Loucy (cell line): Measurements from ENCODE around the gene PRRC2A.

ENCODE experiments used
- H2AFZ ChIP-seq: fragments of 200-600 bp; sonication (generic); 2 replicates; pipeline ENCODE4 v1.6.0; 2016; ENCODE audit warnings: antibody characterized with exemption, mild to moderate bottlenecking, low read length, moderate library complexity
- H3F3A ChIP-seq: fragments of 200-600 bp; 2 replicates; pipeline ENCODE4 v1.6.0; 2016; ENCODE audit warnings: antibody characterized with exemption, low read depth, mild to moderate bottlenecking
- H3K27me3 ChIP-seq: fragments of 200-600 bp; sonication (generic); 2 replicates; pipeline ENCODE4 v1.6.1; 2014; ENCODE audit warnings: low read length, mild to moderate bottlenecking; ENCODE audit not compliant: insufficient read depth, poor library complexity, severe bottlenecking
- H3K36me3 ChIP-seq: fragments of 200-600 bp; sonication (generic); 2 replicates; pipeline ENCODE4 v1.6.1; 2016; ENCODE audit warnings: low read length; ENCODE audit not compliant: insufficient read depth
- H3K4me1 ChIP-seq: fragments of 200-600 bp; sonication (generic); 2 replicates; pipeline ENCODE4 v1.5.1; 2014; ENCODE audit warnings: low read length, mild to moderate bottlenecking; ENCODE audit not compliant: insufficient read depth, poor library complexity, severe bottlenecking
- H3K4me2 ChIP-seq: fragments of 200-600 bp; sonication (generic); 2 replicates; pipeline ENCODE4 v1.6.0; 2014; ENCODE audit warnings: antibody characterized with exemption, low read length, low read depth, mild to moderate bottlenecking; ENCODE audit not compliant: poor library complexity, severe bottlenecking
- H3K4me3 ChIP-seq: fragments of 200-600 bp; sonication (generic); 2 replicates; pipeline ENCODE4 v1.5.1; 2014; ENCODE audit warnings: low read length, mild to moderate bottlenecking, mixed read lengths; ENCODE audit not compliant: poor library complexity, severe bottlenecking
- H3K79me2 ChIP-seq: fragments of 200-600 bp; sonication (generic); 2 replicates; pipeline ENCODE4 v1.6.1; 2014; ENCODE audit warnings: low read length; ENCODE audit not compliant: insufficient read depth
- H3K9ac ChIP-seq: fragments of 200-600 bp; sonication (generic); 2 replicates; pipeline ENCODE4 v1.6.0; 2014; ENCODE audit warnings: mild to moderate bottlenecking, low read depth, low read length, moderate library complexity; ENCODE audit not compliant: poor library complexity, severe bottlenecking
- H3K9me2 ChIP-seq: fragments of 200-600 bp; sonication (generic); replicated peaks from 2 replicates; pipeline ENCODE4 v1.6.1; 2016; ENCODE audit warnings: low read depth, low read length, mixed read lengths
- H3K9me3 ChIP-seq: fragments of 200-600 bp; sonication (generic); 2 replicates; pipeline ENCODE4 v1.6.1; 2014; ENCODE audit warnings: mild to moderate bottlenecking, antibody characterized with exemption, low read length, low read depth; ENCODE audit not compliant: insufficient read depth
- H4K20me1 ChIP-seq: fragments of 200-600 bp; sonication (generic); 2 replicates; pipeline ENCODE4 v1.6.0; 2014; ENCODE audit warnings: antibody characterized with exemption, low read length, mild to moderate bottlenecking; ENCODE audit not compliant: insufficient read depth, poor library complexity, severe bottlenecking
- EZH2phosphoT487 ChIP-seq: fragments of 200-600 bp; IDR thresholded peaks from 2 replicates; pipeline ENCODE4 v1.6.1; 2018; ENCODE audit warnings: antibody characterized with exemption, mild to moderate bottlenecking, moderate library complexity, borderline replicate concordance
- TF ChIP-seq, protein P1 (sequence below): fragments of 200-600 bp; sonication (generic); conservative IDR thresholded peaks from 2 replicates; pipeline ENCODE4 v1.5.1; 2014; ENCODE audit warnings: mild to moderate bottlenecking, antibody characterized with exemption, low read length

PRRC2A gene

GRCh38 chr6:31640612-31641011 is 20.1 kb downstream of the PRRC2A start:
- Histone ChIP-seq H4K20me1 (peaks cover 12% of the 10 kb centered on the region), H3K4me1 (no peaks in the 10 kb centered on the region), H3K9ac (no peak overlapping the region), H3K4me2 (no peak overlapping the region), H3F3A (peaks cover 19% of the 10 kb centered on the region; the same call in 1 of the 2 replicates), H2AFZ (no peak overlapping the region), H3K4me3 (no peak overlapping the region), H3K27me3 (no peaks in the 10 kb centered on the region), H3K36me3 (peaks cover 92% of the 10 kb centered on the region), H3K9me2 (no peaks in the 10 kb centered on the region), H3K79me2 (peaks cover 12% of the 10 kb centered on the region; the same call in 1 of the 2 replicates), H3K9me3 (no peaks in the 10 kb centered on the region)
- TF ChIP-seq, protein P1, sequence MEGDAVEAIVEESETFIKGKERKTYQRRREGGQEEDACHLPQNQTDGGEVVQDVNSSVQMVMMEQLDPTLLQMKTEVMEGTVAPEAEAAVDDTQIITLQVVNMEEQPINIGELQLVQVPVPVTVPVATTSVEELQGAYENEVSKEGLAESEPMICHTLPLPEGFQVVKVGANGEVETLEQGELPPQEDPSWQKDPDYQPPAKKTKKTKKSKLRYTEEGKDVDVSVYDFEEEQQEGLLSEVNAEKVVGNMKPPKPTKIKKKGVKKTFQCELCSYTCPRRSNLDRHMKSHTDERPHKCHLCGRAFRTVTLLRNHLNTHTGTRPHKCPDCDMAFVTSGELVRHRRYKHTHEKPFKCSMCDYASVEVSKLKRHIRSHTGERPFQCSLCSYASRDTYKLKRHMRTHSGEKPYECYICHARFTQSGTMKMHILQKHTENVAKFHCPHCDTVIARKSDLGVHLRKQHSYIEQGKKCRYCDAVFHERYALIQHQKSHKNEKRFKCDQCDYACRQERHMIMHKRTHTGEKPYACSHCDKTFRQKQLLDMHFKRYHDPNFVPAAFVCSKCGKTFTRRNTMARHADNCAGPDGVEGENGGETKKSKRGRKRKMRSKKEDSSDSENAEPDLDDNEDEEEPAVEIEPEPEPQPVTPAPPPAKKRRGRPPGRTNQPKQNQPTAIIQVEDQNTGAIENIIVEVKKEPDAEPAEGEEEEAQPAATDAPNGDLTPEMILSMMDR: no peak
- no peak for TF ChIP-seq EZH2phosphoT487

- H3K9me2 ChIP-seq: no peaks in the 10 kb centered on the region
- no peaks in the 10 kb centered on the region for H3K4me1 ChIP-seq
- H3F3A ChIP-seq: peaks cover 19% of the 10 kb centered on the region; the same call in 1 of the 2 replicates
- no peaks in the 10 kb centered on the region for H3K27me3 ChIP-seq
- H3K4me2 ChIP-seq: no peak overlapping the region
- peaks cover 92% of the 10 kb centered on the region for H3K36me3 ChIP-seq
- peaks cover 13% of the 10 kb centered on the region; the same call in 1 of the 2 replicates for H3K79me2 ChIP-seq
- H3K9me3 ChIP-seq: no peaks in the 10 kb centered on the region
- TF ChIP-seq, protein P1: no peak
- TF ChIP-seq EZH2phosphoT487: no peak
- peaks cover 10% of the 10 kb centered on the region for H4K20me1 ChIP-seq
- no peak overlapping the region for H2AFZ ChIP-seq
- H3K4me3 ChIP-seq: no peak overlapping the region
- no peak overlapping the region for H3K9ac ChIP-seq
These were observed 20.9 kb downstream of the PRRC2A start for GRCh38 chr6:31641370-31641769.

DNA sequence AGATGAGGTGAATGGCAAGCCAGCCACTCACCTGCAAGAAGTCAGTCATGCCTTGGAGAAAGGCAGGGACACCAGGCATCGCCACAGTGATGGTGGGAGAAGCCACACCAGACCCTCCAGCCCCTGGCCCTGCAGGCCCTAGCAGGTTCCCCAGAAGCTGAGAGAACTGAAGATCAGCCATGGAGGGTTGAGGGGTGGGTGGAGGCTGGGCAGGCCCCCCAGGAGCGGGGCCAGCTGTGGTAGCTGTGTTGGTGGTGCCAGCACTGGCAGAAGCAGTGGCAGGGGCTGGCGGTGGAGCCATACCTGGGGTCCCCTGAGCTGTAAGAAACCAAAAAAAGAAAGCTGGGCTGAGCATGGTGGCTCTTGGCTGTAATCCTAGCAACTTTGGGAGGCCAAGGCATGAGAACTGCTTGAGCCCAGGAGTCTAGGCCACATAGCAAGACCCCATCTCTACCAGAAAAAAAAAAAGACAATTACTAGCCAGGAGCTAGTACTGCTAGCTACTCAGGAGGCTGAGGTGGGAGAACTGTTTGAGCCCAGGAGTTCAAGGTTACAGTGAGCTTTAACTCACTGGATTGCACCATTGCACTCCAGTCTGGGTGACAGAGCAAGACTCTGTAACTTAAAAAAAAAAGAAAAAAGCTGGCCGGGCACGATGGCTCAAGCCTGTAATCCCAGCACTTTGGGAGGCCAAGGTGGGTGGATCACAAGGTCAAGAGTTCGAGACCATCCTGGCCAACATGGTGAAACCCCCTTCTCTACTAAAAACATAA is 22.5 kb downstream of the PRRC2A start:
- Histone ChIP-seq H3K9me2 (no peaks in the 10 kb centered on the region), H3K27me3 (no peaks in the 10 kb centered on the region), H3K9ac (no peak overlapping the region), H3F3A (peaks cover 10% of the 10 kb centered on the region; the same call in 1 of the 2 replicates), H4K20me1 (peaks cover 8% of the 10 kb centered on the region), H3K36me3 (peaks cover 91% of the 10 kb centered on the region; the same call in 1 of the 2 replicates), H3K9me3 (no peaks in the 10 kb centered on the region), H3K4me1 (no peaks in the 10 kb centered on the region), H2AFZ (no peak overlapping the region), H3K4me2 (no peak overlapping the region), H3K79me2 (peaks cover 22% of the 10 kb centered on the region; the same call in 1 of the 2 replicates), H3K4me3 (no peak overlapping the region)
- TF ChIP-seq, protein P1: no peak
- no peak for TF ChIP-seq EZH2phosphoT487
